Right kidney (tissue), 1 donor: ENCODE results near the gene ZBTB26.
"Not testable (repeated sequence)": the region's sequence is repeated elsewhere in the genome, so short reads cannot be mapped to it uniquely, and the experiment has no call there.

Experiments
- DNase-seq: peaks from one replicate; pipeline ENCODE4 v3.0.0-alpha.2; 2016

Gene ZBTB26

DNA sequence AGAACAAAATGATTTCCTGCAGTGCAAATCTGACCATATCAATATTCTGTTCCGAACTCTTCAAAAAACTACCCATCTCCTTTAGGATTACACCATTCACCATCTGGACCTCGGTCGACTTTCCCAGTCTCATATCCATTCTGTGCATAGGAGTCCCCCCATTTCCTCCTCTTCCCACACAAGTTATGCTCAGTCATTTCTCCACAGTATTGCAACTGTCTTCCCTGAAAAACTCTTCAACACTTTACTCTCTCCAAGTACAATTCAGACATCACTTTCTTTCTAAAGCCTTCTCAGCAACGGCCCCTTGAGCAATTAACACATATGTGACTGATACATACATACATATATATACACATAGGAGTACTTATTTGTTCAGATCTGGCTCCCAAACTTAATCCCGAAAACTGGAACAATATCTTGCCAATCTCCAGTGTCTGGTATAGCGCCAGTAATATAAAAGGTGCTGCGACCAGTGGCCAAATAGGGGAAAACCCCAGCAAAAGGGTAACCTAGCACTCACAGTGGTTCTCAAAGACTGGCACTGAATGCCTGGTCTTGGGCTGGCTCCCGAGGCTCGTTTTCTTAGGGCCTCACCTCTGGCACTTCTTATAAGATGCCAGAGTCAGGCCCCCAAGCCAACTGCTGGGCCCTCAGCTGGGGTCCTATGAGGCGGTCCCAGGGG, 629 bp downstream of the ZBTB26 start:
- no peak for DNase-seq

- DNase-seq = no peak
These were observed 1.4 kb downstream of the ZBTB26 start for GRCh38 chr9:122929796-122930354.

DNA sequence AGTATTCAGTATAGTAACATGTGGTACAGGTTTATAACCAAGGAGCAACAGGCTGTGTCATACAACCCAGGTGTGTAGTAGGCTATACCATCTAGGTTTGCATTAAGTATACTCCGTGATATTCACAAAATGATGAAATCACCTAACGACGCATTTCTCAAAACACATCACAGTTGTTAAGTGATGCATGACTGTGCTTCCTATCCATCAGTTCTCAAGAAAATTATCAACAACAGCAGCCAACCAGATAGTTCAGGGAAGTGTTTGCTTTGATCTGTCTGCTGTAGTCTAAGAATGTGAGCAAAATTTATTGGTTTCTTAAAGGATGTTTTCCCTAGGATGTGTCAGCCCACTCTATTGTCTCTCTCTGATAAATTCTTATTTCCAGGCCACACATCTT, 7.4 kb downstream of the ZBTB26 start:
- no peak for DNase-seq

- no peak for DNase-seq
These were observed 8.6 kb downstream of the ZBTB26 start for GRCh38 chr9:122922713-122923112.

DNA sequence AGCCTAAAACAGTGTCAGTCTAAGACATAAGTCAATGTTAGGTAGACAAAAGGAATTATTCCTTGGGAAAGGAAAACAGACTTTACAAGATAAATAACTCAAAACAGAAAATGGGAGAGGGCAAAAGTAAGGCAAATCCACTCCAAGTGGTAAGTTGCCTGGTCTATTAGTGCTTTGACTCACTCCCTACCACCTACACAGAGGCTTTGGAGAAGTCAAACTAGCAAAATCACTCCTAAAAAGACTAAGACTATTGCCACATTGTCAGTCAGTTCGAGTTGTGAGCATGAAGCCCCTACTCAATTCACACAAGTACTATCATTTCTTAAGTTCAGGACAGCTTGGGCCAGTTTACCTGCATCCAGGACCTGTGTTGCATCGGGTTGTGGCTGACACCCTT, 13.0 kb downstream of the ZBTB26 start:
- DNase-seq = no peak

DNA sequence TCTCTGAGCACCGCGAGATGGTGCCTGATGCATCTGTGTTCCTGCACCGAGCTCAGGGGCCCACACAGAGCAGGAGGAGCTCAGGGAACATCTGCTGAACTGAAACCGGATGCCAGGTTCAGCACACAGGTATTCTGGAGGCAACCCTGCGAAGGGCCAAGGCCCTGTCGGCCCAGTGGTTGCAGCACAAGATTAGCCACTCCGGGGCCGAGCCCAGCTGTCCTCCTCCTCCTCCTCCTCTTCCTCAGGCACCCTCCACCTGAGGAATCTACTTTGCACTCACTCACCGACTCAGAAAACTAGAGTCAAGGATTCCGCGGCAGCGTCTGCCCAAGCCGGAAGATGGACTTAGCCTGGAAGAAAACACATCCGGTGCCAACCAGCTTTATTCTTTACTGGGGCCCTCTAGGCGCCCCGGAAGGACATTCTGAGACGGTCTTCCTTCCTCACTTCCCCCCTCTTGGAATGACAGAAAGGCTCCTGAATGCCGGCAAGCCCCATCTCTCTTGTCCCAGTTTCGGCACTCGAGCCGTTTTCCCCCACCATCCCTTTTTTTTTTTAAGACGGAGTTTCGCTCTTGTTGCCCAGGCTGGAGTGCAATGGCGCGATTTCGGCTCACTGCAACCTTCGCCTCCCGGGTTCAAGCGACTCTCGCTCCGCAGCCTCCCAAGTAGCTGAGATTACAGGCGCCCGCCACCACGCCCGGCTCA, 18.2 kb downstream of the ZBTB26 start, which contains the start of gene ZBTB6:
ZBTB6 (minus strand) TSS at position 360 of the 710 bp plus-strand sequence. CDS start 1,251 bp downstream, outside the sequence.
- DNase-seq = peak; percentile 86

GRCh38 chr9:122912671-122912963, 18.7 kb downstream of the ZBTB26 start:
- DNase-seq = no peak

DNA sequence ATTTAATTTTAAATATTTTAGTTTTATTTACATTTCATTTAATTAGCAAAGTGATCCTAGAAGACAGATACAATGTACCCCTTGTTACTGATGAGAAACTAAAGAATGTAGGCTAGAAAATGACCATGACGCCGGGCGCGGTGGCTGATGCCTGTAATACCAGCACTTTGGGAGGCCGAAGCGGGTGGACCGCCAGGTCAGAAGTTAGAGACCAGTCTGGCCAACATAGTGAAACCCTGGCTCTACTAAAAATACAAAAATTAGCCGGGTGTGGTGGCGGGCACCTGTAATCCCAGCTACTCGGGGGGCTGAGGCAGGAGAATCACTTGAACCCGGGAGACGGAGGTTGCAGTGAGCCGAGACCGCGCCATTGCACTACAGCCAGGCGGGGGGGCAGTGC, 25.2 kb downstream of the ZBTB26 start:
- not testable (repeated sequence) for DNase-seq

DNA sequence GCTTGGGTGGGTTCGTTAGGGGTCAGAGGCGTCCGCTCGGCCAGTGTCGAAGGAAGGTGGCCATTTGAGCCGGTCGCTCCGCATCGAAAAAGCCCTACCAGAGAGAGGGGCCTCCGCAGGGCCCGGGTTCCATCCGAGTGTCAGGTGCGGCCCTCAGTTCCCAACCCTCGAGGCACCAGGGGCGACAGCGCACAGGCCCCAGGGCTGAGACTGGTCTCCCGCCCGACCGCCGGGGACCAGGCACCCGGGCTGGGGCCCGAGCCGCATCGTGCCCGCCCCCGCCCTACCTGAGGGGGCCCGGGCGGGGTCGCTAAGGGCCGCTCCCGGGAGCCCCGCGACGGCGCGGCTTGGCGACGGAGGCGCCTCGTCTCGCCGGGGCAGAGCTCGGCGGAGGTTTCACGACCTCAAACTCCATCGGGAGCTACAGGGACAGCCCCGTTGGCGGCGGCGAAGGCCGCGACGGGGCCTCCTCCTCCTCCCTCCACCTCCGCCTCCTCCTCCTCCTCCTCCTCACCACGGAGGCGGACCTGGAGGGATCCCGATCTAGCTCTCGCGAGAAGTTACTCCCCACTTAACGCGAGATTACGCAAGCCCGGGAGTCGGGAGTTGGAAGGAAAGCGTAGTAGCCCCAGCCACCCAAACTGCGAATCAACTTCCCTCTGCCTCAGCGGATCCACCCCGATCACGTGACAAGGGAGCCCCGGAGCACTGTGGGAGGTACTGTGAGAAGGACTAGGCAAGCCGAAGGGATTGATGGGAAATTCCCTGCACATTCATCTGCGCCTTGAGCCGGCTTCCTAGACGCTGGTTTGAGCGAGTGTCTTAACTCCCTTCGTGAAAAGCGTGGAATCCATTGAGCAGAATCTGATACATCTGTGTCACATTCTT, 26.2 kb downstream of the ZBTB26 start, which contains the start of gene RC3H2:
RC3H2 (minus strand) TSS at position 537 of the 888 bp plus-strand sequence. CDS start 7,850 bp downstream, outside the sequence.
- DNase-seq = peak; percentile 97

DNA sequence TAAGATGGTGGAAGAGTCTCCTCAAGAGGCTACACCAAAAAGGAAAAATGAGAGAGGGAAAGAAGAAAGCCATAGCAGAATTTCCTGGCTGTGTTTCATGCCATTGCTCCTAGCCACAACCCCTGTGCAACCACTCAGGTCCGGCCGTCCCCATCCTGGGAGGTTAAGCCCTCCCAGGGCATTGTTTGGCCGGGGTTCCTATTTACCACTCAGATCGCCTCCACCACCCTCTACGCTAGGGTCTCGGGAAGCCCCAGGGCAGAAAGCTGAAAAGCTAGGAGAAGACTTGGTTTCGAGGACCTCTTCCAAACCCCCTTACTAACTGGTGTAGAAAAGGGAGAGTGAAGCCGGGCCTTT, 26.9 kb downstream of the ZBTB26 start:
- no peak for DNase-seq

GRCh38 chr9:122900791-122901190, 30.5 kb downstream of the ZBTB26 start:
- no peak for DNase-seq

DNA sequence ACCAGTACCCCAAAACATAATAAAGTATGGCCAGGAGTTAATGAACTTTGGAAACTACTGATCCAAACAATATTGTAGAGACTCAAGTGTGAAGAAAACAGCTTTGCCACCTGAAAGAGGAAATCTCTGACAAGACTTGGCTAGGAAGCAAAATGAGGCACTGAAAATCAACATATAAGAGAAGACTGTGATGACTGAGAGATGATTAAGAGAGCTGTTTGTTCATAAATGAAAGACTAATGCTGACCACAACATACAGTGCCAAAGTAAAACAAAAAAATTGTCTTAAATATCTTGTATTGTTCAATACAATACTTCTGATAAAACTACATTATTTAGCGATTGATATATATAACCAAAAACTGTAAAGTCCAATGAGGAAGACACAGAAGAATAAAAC, 33.3 kb downstream of the ZBTB26 start:
- no peak for DNase-seq

GRCh38 chr9:122888480-122888879, 42.8 kb downstream of the ZBTB26 start:
- DNase-seq = no peak

- no peak for DNase-seq
These were observed 48.2 kb downstream of the ZBTB26 start for GRCh38 chr9:122883125-122883524.

- DNase-seq = no peak
These were observed 51.9 kb downstream of the ZBTB26 start for GRCh38 chr9:122879443-122879842.

- DNase-seq = no peak
These were observed 55.8 kb downstream of the ZBTB26 start for GRCh38 chr9:122875523-122875922.

- not testable (repeated sequence) for DNase-seq
These were observed 64.0 kb downstream of the ZBTB26 start for GRCh38 chr9:122867276-122867675.

DNA sequence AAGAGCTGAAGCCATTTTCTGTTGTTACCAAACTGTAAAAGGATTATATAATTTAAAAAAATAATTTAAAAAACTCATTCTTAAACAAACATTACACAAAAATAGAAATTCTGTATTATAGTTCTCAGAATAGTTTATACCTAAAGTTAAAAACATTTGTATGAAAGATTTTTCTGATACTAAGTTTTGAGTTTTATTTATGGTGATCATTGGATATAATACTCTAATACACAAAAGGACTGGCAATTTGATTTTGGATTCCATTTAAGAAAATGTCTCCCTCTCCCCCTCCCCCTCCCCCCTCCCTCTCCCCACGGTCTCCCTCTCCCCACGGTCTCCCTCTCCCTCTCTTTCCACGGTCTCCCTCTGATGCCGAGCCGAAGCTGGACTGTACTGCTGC, 65.2 kb downstream of the ZBTB26 start:
- no peak for DNase-seq
